ENCODE measurements around the gene OR4D9. TPM values are rescaled to one million over a fixed set of nuclear protein-coding genes. Genes with fewer than 3 reads are reported as not detected.

Gene OR4D9
- total and polyA plus RNA-seq, 2 donors (not counting 3 experiments of a cell fraction or from before 2014, with no cell fraction given), result not detected

GRCh38 chr11:59501931-59502330, 9.4 kb upstream of the OR4D9 start:
- Histone ChIP-seq H2AFZ (ENCODE audit: low read depth, low read length) (no peak overlapping the region), H3K4me3 (replicated peaks in 1 of 3; ENCODE audit: insufficient read depth in 1 of 3, low read depth in 1 of 3, low read length in 3 of 3) (no peak overlapping the region), H3K27ac (ENCODE audit: insufficient read depth, low read depth, low read length) (no peak overlapping the region), H3K27me3 (ENCODE audit: control insufficient read depth in 2 of 2, insufficient read depth in 2 of 2, low read length in 2 of 2) (peaks cover 0 to 1% of the 10 kb centered on the region in 2 experiments), H3K79me2 (ENCODE audit: control insufficient read depth, insufficient read depth, low read length) (no peaks in the 10 kb centered on the region), H4K20me1 (replicated peaks; ENCODE audit: control insufficient read depth, extremely low read depth, insufficient read depth, low read length) (no peaks in the 10 kb centered on the region), H3K9me1 (replicated peaks; ENCODE audit: control insufficient read depth, extremely low read depth, insufficient read depth, low read length) (no peaks in the 10 kb centered on the region), H3K36me3 (ENCODE audit: control insufficient read depth in 2 of 2, extremely low read depth in 1 of 2, insufficient read depth in 2 of 2, low read length in 2 of 2) (no peaks in the 10 kb centered on the region), H3K9me3 (replicated peaks; ENCODE audit: control insufficient read depth, insufficient read depth, low read length) (no peaks in the 10 kb centered on the region), H3K9ac (replicated peaks; ENCODE audit: extremely low read depth, insufficient read depth, low read length) (no peak overlapping the region), H3K4me2 (ENCODE audit: insufficient read depth, low read length) (no peak overlapping the region), H3K4me1 (ENCODE audit: control insufficient read depth, extremely low read depth, insufficient read depth, low read length) (no peaks in the 10 kb centered on the region)
- FAIRE-seq (no peak), DNase-seq (ENCODE audit: low read depth, low spot score) (no peak)
- POLR2A ChIA-PET, result no interaction called here
- no TSS peak for BruUV-seq (replicated peaks)
- TF ChIP-seq POLR2A (IDR thresholded peaks at IDR 0.05; ENCODE audit: low read depth, low read length) (no peak), FOS (IDR thresholded peaks at IDR 0.05; ENCODE audit: borderline replicate concordance, insufficient read depth, low read length) (no peak)
- dilution Hi-C loops (cut with MboI; ENCODE audit: extremely low pct_ligation_motif_present, low sequenced_read_pairs), result no loop called here
- CTCF ChIA-PET, result interaction anchor here (1.2 kb wide), 1 partner anchor 35 kb away, joined by 4 read pairs; no protein-coding TSS in a partner anchor
- intact Hi-C loops (cut with micrococcal nuclease), result no loop called here

GRCh38 chr11:59503276-59503675, 8.1 kb upstream of the OR4D9 start, which contains the start of gene OR4D11:
Gene OR4D11 (plus strand): TSS chr11:59503576. CDS start chr11:59503576, 0 bp downstream.
- H3K9me3 ChIP-seq (replicated peaks; ENCODE audit: control insufficient read depth, insufficient read depth, low read length), result no peaks in the 10 kb centered on the region
- no peaks in the 10 kb centered on the region for H3K4me1 ChIP-seq (ENCODE audit: control insufficient read depth, extremely low read depth, insufficient read depth, low read length)
- no peak within 1 kb of the TSS for H3K4me3 ChIP-seq (replicated peaks in 1 of 3; ENCODE audit: insufficient read depth in 1 of 3, low read depth in 1 of 3, low read length in 3 of 3)
- no peaks in the 10 kb centered on the region for H3K36me3 ChIP-seq (ENCODE audit: control insufficient read depth in 2 of 2, extremely low read depth in 1 of 2, insufficient read depth in 2 of 2, low read length in 2 of 2)
- FAIRE-seq, result no peak
- H2AFZ ChIP-seq (ENCODE audit: low read depth, low read length), result no peak within 1 kb of the TSS
- peaks cover 0 to 1% of the 10 kb centered on the region in 2 experiments for H3K27me3 ChIP-seq (ENCODE audit: control insufficient read depth in 2 of 2, insufficient read depth in 2 of 2, low read length in 2 of 2)
- H3K9ac ChIP-seq (replicated peaks; ENCODE audit: extremely low read depth, insufficient read depth, low read length), result no peak within 1 kb of the TSS
- POLR2A ChIA-PET, result interaction anchor here (0.7 kb wide), 1 partner anchor 299 kb away, joined by 4 read pairs; no protein-coding TSS in a partner anchor
- no peaks in the 10 kb centered on the region for H4K20me1 ChIP-seq (replicated peaks; ENCODE audit: control insufficient read depth, extremely low read depth, insufficient read depth, low read length)
- no peaks in the 10 kb centered on the region for H3K79me2 ChIP-seq (ENCODE audit: control insufficient read depth, insufficient read depth, low read length)
- dilution Hi-C loops (cut with MboI; ENCODE audit: extremely low pct_ligation_motif_present, low sequenced_read_pairs) (no loop called here), intact Hi-C loops (cut with micrococcal nuclease) (no loop called here)
- BruUV-seq (replicated peaks), result no TSS peak
- CTCF ChIA-PET, result interaction anchor here (1.1 kb wide), 1 partner anchor 8 kb away, joined by 4 read pairs; the partner anchor contains the start of gene OR4D9
- H3K4me2 ChIP-seq (ENCODE audit: insufficient read depth, low read length), result no peak within 1 kb of the TSS
- no peak within 1 kb of the TSS for H3K27ac ChIP-seq (ENCODE audit: insufficient read depth, low read depth, low read length)
- DNase-seq (ENCODE audit: low read depth, low spot score), result no peak
- H3K9me1 ChIP-seq (replicated peaks; ENCODE audit: control insufficient read depth, extremely low read depth, insufficient read depth, low read length), result no peaks in the 10 kb centered on the region
- TF ChIP-seq FOS (IDR thresholded peaks at IDR 0.05; ENCODE audit: borderline replicate concordance, insufficient read depth, low read length), result no peak
- no peak for TF ChIP-seq CTCF (IDR thresholded peaks at IDR 0.05; ENCODE audit: extremely low read depth in 1 of 2, insufficient read depth in 1 of 2, low read depth in 1 of 2, low read length in 2 of 2)
- TF ChIP-seq POLR2AphosphoS5 (IDR thresholded peaks at IDR 0.05; ENCODE audit: insufficient read depth, low read depth, low read length), result no peak
- TF ChIP-seq EZH2 (IDR thresholded peaks at IDR 0.05; ENCODE audit: borderline replicate concordance, low read depth, low read length, severe bottlenecking), result no peak
- TF ChIP-seq POLR2A (IDR thresholded peaks at IDR 0.05; ENCODE audit: low read depth, low read length), result no peak
- no peak for TF ChIP-seq JUN (IDR thresholded peaks at IDR 0.05; ENCODE audit: borderline replicate concordance, insufficient read depth, insufficient read length, low read depth)

All from endothelial cell of umbilical vein (primary cell).